CD1c-positive myeloid dendritic cell (primary cell): Measurements from ENCODE around the gene HSCB.
A peak's percentile ranks its signal among the peaks of the same experiment; 100 is the strongest.
"Not testable (repeated sequence)": the region's sequence is repeated elsewhere in the genome, so short reads cannot be mapped to it uniquely, and the experiment has no call there.

Experiments used
- DNase-seq: peaks from one replicate; pipeline ENCODE4 v3.0.0-alpha.2; 2016; ENCODE audit errors: extremely low spot score

Gene HSCB

DNA sequence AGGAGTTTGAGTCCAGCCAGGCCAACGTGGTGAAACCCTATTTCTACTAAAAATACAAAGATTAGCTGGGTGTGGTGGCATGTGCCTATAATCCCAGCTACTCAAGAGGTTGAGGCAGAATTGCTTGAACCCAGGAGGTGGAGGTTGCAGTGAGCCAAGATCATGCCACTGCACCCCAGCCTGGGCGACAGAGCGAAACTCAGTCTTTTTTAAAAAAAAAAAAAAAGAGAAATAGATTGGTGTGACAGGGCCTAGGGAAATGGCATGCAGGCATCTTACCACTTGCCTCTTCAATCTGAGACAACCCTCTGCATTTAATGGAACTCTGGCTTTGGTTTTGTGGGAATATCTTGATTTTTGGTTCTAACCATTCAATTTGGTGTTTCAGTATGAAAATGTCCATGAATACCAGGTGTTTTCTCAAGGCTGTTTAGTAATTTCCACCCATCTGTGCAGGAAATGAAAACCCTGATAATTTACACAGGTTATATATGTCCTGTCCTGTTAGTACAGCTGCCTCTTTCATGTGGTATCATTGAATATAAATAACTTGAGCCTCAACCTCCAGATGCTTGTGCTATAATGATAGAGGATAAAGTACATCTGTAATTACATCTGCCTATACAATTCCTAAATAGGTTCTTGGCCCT lies 50.1 kb downstream of the HSCB start:
- DNase-seq = no peak

DNA sequence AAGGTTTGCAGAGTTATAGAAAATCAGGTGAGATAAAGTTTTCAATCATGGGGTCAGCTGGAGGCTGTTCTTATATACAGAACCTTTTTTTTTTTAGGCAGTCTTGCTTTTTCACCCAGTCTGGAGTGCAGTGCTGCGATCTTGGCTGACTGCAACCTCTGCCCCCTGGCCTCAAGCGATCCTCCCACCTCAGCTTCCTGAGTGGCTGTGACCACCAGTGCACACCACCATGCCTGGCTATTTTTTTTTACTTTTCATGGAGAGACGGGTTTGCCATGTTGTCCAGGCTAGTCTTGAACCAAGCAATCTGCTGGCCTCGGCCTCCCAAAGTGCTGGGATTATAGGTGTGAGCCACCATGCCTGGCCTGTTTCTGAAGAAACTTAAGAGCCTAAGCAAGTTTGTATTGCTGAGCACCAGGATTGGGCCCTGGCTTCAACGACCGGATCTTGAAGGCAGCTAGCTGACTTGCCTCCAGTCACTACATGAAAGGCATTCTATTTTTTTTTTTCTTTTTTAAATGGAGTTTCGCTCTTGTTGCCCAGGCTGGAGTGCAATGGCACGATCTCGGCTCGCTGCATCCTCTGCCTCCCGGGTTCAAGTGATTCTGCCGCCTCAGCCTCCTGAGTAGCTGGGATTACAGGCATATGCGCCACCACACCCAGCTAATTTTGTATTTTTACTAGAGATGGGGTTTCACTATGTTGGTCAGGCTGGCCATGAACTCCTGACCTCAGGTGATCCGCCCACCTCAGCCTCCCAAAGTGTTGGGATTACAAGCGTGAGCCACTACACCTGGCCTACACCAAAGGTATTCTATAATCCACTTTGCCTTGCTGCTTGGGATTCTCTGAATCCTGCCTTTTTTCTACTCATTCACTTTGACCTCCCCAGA lies 50.9 kb downstream of the HSCB start:
- DNase-seq = no peak

DNA sequence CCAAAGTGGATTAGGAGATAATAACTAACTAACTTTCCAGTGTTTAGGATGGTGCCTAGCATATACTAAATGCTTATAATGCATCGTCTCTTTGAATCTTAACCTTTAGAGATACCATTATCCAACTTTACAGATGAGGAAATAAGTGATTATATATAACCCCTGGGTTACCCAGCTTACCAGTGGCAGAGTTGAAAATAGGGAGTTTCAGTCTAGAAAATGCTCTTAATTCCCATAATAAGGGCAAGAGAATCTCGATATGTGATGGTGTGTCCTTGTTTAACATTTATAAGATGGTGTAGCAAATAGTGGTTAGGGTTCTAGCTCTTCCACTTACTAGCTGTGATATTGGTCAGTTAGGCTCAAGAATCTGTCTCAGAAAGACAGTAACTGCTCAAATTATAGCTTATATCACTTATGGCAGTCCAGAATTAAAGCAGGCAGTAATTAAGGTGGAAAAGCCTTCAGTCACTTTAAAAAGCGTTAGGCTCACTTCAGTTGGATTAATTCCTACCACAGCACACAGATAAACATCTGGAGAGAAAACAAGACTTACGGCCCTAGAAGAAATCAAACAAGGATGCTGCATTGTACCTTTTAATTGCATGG lies 52.2 kb downstream of the HSCB start:
- no peak for DNase-seq

DNA sequence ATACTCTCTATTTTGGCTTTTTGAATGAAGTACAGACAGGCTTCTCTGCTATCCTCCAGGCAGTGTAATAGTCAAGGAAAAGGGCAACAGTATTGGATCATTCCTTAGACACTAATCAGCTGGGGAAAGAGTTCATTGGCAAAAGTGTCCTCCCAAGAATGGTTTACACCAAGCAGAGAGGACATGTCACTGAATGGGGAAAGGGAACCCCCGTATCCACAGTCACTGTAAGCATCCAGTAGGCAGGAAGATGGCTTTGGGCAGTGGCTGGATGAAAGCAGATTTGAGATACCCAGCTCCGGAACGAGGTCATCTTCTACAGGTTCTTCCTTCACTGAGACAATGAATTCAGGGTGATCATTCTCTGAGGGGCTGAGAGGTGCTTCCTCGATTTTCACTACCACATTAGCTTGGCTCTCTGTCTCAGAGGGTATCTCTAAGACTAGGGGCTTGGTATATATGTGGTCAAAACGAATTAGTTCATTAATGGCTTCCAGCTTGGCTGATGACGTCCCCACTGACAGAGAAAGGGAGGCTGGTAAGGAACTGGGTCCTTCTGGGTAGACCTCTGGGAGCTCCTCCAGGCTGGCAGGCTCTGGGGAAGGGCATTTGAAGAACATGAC lies 53.3 kb downstream of the HSCB start:
- DNase-seq = no peak

DNA sequence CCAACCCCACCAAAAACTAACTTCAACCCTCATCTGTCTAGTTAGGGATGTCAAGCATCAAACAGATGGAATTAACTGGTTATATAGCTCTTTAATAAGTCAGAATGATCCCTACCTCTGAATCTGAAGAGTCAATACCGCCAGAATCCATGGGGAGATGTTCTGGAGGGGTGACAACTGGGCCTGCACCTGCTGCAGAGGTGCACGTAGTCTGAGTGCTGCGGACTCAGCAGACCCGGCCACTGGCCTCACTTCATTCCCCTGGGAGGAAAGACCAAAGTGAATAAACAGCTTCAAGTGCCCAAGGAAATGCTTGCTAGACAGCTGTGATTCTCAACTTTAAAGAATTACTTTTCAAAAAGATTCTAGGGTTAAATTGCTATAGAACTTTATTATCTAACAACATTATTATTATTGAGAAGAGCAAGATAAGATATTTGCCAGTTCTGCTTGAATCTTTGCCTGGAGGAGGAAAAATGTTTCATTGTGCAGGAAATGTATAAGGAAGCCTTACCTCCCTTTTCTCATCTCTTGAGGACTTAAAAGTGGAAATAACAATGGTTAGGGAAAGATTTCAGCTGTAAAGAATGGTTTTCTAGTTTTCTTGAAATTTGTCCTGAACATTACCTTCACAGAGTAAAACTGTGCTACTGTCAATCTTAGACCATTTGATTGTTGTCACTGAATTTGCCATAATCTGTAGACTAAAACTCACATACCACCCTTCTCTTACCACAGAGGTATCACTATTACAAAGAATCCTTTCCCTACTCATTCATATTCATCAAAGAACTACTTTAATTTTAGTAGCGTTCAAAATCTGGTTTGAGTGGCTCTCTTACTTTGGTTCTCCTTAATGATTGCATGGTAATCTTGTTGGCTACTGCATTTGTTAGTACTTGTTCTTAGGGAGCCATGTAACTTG lies 54.4 kb downstream of the HSCB start:
- no peak for DNase-seq

DNA sequence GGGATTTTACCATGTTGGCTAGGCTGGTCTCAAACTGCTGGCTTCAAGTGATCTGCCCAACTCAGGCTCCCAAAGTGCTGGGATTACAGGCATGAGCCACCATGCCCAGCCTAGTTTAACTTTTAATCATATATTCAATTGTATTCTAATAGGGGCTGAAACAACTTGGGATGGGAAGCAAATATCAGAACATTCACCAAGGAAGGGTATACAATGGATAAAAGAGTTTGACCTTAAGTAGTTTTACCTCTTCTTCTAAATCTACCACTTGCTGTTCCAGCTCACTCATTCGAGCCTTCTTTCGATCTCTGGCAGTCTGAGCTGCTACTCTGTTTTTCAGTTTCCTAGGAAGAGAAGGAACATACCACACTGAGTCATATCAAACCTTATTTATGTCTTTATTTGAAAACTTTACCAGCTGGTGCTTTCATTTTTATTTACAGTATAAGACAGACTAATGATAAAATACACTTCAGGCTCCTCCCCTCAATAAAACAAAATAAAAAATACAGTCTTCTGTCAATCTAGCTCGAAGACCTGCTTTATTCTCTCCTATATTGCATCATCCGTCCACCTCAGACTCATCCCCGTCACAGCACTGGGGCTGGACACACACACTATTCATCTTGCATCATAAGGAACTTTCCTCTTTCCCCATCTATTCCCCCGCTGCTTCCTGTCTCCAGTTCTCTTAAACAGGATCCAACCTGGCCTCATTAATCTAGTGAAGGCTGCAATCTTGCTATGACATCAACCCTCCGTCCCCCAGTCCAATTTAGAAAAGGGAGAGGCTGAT lies 57.2 kb downstream of the HSCB start:
- DNase-seq = peak; percentile 92

DNA sequence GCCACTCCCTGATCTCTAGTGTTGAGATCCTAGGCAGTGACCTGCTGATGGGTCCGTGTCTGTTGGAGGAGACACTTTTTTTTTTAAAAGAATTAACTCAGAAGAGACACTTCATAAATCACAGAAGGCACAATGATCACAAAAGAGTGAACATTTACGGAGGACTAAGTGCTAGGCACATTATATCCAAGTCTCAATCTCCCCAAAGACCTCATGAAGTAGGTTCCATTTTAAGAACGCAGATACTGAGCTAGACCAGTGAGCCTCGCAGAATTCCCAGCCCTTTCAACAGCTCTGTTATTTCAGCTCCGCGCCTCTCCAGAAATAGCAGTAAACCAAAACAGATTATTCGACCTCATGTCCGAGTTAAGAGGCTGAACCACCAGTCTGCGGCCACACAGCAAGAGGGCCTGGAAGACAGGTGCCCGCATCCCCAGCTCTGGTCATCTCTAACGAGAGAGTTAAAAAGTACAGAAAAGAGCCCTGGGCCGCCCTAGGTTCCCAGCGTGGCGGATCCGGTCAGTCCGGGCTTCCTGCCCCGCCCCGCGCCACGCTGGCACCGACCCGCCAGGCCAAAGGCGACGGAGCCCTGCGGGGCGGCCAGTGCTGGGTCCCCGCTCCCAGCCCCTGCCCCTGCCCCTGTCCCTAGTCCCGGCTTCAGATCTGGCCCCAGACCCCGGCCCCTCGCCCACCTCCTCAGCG lies 57.9 kb downstream of the HSCB start:
- peak; percentile 62 for DNase-seq

DNA sequence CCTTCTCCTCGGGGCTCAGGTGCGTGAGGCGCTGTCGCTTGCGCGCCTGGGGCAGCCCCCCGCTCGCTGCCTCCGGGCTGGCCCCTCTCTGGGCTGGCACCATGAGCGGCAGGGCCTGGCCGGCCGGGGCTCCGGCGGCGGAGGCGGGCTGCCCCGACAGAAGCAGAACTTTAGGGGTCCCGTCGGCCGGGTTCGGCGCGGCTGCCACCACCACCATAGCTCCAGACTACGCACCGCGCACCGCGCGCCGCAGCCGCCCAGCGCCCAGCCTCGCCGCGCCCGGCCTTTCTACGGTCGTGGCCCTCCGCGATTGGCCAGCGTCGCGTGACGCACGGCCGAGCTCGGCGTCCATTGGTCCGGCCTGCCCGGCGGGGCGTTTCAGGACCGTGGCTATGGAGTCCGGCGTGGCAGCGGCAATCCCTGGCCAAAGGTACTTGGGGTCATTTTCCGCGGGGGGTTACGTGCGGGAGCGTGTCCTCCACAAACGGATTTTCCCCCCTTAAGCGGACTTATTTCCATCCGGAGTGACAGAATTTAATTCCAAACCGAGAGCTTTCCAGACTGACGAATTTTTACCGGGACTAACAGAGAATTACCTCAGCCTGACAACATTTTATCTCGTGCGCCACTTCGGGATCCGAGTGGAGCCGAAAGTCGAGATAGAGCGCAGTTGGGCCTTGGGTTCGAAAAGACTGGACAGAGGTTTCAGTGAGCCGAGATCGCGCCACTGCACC lies 58.6 kb downstream of the HSCB start, which contains the start of gene XBP1:
TSS of gene XBP1 (minus strand) at position 262 of the 734 bp plus-strand sequence.
- peak; percentile 98 for DNase-seq

DNA sequence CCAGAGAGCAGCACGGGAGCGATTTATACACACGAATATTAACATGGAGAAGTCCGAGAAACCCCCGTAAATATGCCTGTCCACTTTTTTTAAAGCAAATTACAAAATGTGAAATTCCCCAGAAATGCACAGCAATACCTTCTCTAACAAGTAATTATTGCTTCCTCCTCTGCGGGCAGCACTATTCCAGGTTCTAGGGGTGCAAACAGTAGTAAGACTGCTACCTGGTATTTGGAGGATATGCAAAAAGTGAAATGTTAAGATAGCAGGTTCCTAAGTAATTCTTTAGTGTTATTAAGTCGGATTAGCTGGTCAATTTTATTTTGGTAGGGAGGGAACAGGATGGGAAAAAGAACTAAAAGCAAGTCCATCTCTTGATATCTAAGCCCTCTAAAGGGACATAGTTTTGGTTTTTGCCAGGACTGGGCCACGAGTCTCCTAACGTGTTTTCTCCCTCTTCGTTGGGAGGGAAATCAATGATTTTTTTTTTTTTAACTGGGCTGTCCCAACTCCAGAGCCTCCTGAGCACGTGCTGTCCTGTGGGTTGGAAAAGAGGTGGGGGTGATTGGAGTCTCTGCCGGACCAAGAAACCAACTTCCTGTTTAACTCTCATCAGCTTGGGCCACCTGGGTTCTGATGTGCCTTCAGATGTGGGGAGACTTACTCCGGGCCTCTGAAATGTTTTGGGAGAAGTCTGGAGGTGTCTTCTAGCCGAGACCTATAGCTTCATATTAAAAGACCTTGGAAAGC lies 60.2 kb downstream of the HSCB start:
- DNase-seq = peak; percentile 55

DNA sequence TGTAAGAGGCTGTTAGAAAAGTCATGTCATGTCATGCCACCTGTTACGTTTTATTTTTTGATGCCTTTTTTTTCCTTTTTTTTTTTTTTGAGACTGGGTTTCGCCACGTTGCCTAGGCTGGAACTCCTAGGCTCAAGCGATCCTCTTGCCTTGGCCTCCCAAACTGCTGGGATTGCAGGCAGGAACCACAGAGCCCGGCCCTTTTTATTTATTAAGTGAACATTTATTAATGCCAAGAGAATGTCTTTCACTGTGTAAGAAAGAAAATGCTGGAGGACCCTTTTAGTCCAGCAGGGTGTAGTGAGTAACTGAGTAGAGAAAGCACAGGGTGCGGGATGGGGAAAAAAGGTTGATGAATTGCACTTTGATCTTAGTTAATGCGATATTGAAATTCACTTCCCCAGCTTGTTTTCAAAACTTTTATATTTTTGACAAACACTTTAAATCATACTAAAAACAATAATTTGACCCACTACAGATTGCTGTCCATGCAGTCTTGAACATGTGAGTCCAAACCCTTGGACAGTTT lies 60.8 kb downstream of the HSCB start:
- DNase-seq = peak; percentile 34

DNA sequence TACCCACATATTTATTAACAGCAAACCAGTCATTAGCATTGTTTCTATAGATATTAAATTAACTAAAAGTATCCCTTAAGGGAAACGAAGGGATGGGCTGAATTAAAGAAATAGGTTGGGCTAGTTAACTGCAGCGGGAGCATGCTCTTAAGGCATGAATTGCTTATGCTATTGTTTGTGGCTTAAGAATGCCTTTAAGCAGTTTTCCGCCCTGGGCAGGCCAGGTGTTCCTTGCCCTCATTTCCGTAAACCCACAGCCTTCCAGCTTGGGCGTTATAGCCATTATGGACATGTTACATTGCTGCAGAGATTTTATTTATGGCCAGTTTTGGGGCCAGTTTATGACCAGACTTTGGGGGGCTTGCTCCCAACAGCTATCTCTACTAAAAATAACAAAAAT lies 63.6 kb downstream of the HSCB start:
- not testable (repeated sequence) for DNase-seq
